MM.1S (cell line): ENCODE results near the gene MYMK.

Source experiments
- EZH2 ChIP-seq: fragments of 300-600 bp; sonication (generic); optimal IDR thresholded peaks from 2 replicates; pipeline ENCODE3; 2017; ENCODE audit warnings: low read depth, mild to moderate bottlenecking, antibody characterized with exemption, low read length, mixed read lengths
- TF ChIP-seq, protein P1 (sequence below): fragments of 300-600 bp; sonication (generic); IDR thresholded peaks from 2 replicates; pipeline ENCODE4 v1.5.1; 2016; ENCODE audit warnings: antibody characterized with exemption, low read length, mixed read lengths

DNA sequence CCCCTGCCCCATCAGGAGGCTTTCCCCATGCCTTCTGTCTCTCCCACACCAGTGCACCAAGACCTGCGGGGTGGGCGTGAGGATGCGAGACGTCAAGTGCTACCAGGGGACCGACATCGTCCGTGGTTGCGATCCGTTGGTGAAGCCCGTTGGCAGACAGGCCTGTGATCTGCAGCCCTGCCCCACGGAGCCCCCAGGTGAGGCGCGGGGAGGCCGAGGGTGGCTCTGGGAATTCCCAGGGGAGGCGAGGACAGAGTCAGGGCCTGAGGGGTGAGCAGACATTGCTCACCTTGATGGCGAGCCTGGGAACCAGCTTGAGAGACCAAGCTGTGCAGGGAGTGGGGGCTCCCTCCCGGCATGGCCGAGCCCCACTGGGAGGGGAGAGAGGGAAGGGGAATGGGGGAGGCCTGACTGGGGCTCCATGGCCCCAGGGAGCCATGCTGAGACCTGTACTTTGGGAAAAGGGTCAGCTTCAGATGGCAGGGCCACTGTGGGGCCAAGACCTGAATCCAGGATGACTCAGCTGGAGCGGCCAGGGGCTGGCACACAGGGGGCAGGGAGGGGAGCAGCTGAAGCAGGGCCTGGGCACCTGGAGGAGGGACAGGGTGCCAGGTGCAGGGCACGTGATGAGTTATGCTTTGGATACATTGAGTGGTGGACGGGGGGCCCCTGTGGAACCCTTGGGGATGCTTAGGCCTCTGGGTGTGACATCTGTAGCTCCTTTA, 49.2 kb upstream of the MYMK start:
- TF ChIP-seq, protein P1, sequence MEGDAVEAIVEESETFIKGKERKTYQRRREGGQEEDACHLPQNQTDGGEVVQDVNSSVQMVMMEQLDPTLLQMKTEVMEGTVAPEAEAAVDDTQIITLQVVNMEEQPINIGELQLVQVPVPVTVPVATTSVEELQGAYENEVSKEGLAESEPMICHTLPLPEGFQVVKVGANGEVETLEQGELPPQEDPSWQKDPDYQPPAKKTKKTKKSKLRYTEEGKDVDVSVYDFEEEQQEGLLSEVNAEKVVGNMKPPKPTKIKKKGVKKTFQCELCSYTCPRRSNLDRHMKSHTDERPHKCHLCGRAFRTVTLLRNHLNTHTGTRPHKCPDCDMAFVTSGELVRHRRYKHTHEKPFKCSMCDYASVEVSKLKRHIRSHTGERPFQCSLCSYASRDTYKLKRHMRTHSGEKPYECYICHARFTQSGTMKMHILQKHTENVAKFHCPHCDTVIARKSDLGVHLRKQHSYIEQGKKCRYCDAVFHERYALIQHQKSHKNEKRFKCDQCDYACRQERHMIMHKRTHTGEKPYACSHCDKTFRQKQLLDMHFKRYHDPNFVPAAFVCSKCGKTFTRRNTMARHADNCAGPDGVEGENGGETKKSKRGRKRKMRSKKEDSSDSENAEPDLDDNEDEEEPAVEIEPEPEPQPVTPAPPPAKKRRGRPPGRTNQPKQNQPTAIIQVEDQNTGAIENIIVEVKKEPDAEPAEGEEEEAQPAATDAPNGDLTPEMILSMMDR = no peak
- no peak for TF ChIP-seq EZH2
